NCI-H187 treated with DMSO at 0.1 percent for 48 hours (cell line): ENCODE results near the gene ARID3C.
"Not testable (repeated sequence)": the region's sequence is repeated elsewhere in the genome, so short reads cannot be mapped to it uniquely, and the experiment has no call there.

Source experiments
- DNase-seq: peaks from one replicate; lab custom pipeline; 2025; lab: John Stamatoyannopoulos, UW

Gene ARID3C

DNA sequence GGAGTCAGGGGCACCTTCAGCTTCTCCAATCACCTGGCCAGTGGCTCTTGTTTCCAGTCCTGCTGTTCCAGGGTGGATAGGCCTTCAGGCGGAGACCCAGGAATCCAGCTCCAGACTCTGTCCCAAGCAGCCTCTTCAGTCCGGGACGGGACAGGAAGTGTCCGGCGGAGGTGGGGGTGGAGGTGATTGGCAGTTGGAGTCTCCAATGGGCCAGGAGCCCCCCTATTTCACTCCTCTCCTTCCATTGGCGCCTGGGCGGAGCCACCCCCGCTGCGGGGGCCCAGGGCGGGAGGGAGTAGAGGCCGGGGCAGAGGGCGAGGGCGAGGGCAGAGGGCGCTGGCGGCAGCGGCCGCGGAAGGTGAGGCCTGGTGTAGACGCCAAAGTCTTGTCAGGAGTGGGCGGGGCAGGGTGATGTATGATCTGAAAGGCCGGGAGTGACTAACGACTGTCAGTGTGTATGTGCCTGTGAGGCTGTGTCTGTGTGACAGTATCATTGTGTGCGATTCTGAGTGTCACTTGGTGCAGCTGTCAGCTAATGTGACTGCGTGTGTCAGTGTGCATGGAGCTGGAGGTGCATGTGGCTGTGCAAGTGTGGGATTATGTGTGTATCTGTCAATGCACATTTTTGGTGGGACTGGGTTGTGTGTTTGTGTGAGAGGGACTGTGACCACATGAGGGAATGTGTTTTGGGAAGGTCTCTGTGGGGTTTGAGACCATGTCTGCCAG, 23.2 kb upstream of the ARID3C start, which contains the start of gene IL11RA:
Gene IL11RA (plus strand): TSS at position 310 of the 726 bp plus-strand sequence. CDS start 3,033 bp downstream, outside the sequence.
- DNase-seq, result no peak

DNA sequence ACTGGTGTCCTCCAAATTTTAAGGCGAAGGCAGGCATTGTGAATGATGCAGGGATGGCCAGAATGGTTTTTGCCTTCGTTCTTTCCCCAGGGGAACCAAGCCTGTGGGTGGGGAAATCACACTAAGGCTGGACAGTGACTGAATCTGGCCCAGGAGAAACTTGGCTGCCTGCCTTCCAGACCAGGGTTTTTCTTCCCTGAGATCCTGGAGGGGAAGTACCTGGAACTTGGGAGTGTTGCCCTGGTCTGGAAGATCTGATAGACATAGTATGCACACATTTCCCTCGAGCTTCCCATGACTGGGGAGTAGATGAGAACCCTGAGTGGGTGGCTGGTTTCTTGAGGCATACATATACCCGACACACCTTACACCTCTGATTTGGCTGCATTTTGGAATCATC, 22.5 kb upstream of the ARID3C start:
- no peak for DNase-seq

DNA sequence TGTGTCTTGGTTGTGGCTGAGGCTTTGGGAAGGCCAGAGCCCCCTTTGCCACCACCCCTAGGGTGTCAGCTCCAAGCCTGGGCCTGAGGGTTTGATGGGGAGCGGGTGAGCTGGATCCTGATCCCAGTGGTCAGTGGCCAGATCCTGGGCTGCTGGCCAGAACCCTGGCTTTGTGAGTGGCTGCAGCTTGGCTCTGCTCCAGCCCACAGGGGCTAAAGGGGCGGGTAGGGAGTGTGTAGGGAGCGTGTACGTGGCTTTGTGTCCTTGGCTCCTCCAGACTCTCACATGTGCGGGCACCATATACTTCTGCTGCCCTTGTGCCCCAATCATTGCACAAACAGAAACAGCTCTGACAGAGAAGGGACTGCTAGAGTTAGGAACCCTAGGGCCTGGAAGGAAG, 21.9 kb upstream of the ARID3C start:
- DNase-seq, result no peak

DNA sequence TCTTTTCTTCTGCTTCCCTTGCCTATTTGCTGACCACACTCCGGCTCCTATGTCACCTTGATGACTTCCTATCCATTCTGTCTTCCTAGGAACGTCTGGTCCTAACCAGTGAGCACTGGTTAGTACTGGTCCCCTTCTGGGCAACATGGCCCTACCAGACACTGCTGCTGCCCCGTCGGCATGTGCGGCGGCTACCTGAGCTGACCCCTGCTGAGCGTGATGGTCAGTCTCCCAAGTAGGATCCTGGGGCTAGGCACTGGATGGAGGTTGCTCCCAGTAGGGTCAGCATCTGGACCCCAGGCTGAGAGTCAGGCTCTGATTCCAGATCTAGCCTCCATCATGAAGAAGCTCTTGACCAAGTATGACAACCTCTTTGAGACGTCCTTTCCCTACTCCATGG, 19.8 kb upstream of the ARID3C start:
- DNase-seq, result no peak

DNA sequence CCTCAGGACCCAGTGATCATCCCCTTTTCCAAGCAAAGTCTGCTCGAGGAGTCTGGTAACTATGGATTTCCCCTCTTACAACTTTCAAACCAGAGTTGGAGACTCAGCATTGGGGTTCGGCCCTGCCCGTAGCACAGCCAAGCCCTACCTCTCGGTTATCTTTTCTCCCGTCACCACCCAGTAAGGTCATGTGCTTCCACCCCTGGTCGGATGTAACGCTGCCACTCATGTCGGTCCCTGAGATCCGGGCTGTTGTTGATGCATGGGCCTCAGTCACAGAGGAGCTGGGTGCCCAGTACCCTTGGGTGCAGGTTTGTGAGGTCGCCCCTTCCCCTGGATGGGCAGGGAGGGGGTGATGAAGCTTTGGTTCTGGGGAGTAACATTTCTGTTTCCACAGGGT, 18.8 kb upstream of the ARID3C start:
- DNase-seq, result no peak

DNA sequence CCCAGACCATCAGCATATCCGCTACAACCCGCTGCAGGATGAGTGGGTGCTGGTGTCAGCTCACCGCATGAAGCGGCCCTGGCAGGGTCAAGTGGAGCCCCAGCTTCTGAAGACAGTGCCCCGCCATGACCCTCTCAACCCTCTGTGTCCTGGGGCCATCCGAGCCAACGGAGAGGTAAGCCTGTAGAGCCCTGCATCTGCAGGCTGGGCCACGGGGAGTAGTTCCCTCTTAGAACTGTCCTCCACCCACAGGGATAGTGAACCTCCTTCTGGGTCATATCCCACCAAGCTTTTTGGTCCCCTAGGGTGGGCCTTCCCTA, 18.2 kb upstream of the ARID3C start:
- no peak for DNase-seq

DNA sequence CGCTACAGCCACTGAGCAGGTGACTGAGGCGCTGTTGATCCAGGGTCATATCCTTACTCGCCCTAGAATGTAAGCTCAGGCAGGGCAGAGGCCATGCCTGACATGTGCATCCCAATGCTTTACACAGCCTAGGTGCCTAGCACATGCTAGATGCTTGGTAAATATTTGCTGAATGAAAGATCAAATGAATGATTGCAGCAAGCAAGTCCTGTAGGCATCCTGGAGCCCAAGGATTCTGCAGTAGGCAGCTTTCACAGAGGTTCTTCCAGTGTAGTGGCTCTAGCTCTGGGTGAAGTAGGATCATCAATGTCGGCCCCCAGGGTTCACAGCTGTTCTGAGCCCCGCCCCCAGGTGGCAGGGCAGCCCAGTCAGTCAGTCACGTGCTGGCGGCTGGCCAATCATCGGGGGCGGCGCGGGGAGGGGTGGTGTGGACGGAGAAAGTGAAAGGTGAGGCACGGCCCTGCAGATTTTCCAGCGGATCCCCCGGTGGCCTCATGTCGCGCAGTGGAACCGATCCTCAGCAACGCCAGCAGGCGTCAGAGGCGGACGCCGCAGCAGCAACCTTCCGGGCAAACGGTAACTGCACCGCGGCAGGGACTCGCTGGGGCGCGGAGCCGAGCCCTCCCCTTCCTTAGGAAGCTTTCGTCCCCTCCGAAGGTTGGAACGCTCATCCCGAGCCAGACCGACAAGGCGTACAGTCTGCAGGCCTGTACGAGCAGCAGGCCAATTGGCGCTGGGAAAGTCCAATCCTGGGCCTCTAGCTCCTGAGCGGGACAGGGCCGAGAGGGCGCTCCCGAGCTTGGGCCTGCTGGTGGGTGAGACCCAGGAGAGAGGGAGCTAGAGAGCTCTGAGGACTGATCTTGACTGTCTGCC, 17.6 kb upstream of the ARID3C start, which contains the start of gene GALT:
Gene GALT (plus strand): TSS at position 465 of the 873 bp plus-strand sequence. CDS start 30 bp downstream, at position 495.
- peak; percentile 44 for DNase-seq

DNA sequence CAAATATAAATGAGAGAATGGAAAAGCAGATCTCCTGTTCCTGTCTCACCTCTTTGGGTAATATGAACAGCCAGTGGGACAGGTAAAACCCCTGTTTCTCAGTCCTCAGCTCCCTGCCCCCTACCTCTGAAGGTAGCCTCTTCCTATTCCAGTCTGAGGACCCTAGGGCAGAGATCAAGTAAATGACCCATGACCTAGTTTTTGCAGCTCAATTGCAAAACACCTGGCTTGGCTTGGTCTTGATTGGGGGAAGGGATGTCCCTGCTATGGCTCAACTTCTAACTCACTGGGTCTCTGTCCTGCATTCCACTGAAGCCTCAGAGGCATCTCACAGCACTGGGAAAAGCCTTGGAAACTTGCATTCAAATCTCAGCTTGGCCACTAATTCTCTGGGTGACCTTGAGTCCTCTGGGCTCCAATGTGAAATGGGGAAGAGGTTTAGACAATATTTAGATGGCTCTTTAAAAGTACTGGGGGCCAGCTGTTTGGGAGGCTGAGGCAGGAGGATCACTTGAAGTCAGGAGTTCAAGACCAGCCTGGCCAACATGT, 16.0 kb upstream of the ARID3C start:
- no peak for DNase-seq

DNA sequence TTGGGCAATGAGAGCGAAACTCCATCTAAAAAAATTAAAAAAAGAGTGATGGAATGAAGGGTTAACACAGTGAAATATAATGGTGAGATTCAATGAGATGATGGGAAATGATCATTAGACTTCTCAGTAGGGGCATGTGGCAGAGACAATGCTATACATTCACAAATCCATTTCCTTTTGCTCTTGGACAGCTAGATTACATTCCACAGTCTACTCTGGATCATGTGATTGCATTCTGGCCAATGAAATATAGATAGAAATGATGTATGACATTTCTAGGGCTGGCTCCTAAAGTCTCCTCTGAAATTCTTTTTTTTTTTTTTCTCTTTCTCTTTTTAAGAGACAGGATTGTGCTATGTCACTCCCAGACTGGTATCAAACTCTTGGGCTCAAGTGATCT, 13.8 kb upstream of the ARID3C start:
- DNase-seq, result no peak

DNA sequence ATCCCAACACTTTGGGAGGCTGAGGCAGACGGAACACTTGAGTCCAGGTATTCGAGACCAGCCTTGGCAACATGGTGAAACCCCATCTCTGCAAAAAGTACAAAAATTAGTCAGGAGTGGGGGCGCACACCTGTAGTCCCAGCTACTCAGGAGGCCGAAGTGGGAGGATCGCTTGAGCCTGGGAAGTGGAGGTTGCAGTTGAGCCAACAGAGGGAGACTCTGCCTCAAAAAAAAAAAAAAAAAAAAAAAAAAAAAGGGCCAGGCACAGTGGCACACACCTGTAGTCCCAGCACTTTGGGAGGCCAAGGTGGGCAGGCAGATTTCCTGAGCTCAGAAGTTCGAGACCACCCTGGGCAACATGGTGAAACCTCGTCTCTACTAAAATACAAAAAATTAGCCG, 10.5 kb upstream of the ARID3C start:
- DNase-seq, result not testable (repeated sequence)

DNA sequence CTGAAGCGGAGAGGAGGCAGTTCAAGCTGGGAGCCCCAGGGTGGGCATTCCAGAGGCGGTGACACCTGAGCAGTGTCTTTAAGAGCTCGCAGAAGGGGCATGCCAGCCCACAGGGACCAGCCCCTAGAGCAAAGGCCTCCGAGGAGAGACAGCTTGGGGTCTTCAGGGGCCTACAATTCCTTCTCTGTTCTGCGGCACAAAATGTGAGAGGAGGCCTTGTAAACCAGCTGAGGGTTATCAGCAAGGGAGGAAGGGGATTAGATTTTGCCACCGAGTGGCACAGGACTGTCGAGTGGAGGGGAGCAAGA, 9.2 kb upstream of the ARID3C start:
- DNase-seq, result no peak

DNA sequence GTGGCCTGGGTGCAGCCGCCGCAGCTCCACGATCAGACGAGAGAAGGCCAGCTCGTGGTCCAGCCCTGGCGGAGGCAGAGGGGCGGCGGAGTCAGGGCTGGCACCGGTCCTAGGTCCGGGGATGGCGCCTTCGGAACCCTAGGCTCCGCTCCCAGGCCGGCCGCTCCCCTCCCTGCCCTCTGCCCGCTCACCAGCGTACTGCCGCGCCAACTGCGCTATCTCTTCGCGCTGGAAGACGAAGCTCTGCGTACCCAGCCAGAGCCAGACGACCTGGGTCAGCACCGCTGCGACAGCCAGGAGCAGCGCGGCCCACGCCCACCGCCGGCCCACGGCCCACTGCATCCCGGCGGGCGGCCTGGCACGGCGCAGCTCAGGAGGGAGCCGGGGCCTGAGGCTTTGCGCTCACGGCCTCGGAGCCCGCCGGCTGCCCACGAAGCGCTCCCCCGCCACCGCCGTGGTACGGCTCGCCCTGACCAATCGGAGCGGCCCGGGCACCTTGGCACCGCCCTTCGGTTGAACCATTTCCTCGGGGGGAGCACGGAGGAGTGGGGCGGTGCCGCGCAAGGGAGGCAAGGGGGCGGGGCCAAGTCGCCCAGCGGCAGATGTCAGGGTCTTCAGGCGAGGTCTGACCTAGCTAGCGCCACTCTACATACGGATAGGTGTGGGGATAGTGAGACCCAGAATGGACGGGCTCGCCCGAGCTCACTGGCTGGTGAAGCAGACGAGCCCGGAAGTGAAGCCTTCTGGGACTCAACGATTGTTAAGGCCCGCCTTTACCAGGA, 8.7 kb upstream of the ARID3C start, which contains the start of gene SIGMAR1:
Gene SIGMAR1 (minus strand): TSS at position 432 of the 782 bp plus-strand sequence. CDS start 90 bp downstream, at position 342.
- peak; percentile 3 for DNase-seq

DNA sequence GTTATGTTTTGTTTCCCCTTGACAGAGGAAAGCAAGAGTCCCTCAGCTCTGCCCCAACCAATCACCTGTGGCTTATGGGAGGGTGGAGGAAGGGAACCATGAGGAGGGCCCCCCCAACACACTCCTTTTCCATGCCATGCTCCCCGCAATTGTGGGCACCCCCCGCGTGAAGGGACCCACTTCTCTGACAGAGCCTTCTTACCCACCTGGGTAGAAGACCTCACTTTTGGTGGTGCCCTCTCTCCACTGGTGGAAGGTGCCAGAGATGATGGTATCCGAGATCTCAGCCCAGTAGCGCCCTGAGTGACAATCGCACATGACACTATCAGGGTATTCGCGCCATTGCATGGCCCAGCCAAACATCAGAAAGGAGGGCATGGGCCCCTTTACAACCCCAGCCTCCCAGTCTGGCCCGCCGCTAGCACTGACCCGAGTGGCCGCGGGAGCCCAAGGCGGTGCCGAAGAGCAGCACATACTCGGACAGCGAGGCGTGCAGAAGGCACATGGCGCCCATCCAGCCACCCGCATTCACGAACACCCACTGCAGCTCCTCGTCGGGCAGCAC, 8.0 kb upstream of the ARID3C start:
- no peak for DNase-seq

DNA sequence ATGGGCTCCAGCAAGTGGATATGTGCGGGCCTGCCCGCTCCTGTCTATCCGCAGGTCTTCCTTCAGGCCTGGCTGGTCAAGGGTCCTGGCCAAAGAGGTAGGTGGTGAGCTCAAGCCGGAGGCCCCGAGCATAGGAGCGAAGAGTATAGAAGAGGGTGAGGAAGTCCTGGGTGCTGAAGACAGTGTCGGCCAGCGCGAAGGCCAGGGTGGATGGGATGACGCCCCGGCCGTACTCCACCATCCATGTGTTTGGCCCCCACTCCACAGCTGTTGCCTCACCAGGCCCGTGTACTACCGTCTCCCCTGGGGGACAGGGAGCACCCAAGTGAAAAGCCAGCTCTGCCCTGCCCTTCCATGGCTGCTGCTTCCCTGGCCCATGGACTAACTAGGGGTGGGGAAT, 6.7 kb upstream of the ARID3C start:
- no peak for DNase-seq

DNA sequence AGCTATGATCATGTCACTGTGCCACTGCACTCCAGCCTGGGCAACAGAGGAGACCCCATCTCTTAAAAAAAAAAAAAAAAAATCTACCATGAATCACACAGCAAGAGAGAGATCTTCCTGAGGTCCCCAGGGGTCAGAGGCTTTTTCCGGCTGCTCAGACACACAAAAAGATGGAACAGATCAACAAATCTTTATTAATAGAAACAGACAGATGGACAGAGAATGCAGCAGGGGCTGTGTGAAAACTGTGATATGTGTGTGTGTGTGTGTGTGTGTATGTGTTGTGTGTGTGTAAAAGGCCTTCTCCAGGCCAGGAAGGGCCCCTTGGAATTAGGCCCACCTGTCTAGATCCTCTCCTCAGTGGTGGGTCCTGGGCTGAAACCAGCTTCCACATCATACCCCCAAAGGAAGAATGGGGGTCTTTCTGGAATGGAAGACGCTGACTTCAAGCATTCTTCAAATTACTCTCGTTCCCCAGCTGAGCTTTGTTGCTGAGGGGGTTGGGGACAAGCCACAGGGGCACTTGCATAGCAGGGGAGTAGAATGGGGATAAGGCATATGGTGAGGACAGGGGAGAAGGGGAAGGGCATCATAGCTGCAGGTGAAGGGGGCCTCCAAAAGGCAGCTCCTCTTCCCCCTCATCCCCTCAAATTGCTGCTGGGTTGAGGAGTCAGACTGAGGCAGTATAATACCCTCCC, 5.8 kb upstream of the ARID3C start:
- DNase-seq, result no peak

DNA sequence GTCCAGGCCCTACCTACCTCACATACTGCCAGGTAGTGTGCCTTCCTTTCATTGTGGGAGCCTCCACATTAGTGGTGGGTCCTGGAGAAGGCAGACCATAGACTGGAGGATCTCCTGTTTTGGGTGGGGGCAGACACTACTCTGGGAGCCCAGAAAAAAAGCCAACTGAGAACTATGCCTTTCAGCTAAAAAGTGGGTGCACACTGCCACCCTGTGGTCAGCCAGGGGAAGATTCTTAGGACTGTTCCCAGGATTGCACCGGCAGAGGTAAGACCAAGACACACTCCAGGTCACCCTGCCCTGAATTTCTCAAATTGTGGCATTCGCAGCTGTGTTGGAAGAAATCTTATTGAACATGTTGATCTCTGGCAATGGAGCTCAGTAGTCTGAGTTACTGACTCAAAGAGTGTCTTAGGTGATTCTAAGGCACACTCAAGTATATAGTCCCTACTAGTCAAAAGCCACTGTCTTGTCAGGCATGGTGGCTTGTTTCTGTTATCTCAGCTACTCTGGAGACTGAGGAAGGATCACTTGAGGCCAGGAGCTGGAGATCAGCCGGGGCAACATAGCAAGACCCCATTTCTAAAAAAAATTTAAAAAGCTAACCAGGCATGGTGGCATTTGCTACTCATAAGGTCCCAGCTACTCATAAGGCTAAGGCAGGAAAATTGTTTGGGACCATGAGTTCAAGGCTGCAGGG, 5.1 kb upstream of the ARID3C start:
- DNase-seq, result peak; percentile 8

DNA sequence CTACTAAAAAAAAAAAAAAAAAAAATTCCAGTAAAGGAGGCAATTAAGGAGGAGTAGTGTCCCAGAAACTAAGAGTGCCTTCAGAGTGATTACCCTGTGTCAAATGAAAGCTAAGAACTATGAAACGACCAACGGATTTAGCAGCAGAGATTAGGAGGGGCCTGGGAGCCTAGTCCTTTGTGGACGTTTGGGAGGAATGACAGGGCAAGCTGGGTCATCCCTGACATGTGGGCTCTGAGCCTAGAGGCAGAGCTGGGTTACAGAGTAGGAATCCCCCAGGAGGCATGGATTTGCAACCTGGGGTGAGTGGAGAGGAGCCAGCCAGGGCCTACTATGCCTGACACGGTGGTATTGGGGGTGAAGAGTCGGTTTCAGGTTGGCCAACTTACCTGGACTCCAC, 4.3 kb upstream of the ARID3C start:
- DNase-seq, result no peak

DNA sequence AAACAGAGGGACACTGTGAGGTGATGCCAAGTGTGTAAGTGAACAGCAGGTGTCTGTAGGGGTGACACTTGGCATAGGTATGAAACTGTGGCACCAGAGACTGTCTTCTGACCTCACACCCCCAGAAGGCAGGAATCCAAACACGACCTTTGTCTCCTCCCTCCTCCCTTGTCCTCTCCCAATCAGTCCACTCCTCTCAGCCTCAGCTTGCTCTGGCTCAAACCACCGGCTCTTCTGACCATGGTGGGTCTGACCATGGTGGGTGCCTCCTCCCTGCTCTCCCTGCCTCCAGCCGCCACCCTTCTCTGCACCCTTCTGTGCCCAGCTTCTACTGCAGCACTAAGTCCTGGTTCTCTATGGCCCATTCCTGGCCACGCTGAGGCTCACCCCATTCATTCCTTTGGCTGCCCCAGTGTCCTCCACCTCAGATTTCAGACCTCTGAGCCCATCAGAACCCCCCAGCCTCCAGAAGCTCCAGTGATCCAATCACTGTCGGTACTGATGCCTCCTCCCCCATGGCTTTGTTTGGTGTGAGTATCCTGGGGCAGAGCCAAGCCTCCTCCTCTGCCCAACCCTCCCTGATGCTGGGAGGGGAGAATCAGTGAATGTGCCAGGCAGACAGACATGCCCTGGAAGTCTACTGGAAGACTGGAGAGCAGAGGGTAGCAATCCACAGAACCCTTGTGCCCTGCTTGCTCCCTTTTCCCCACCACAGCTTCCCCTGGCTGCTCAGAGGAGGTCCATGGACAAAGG, 1.7 kb upstream of the ARID3C start:
- DNase-seq, result no peak

DNA sequence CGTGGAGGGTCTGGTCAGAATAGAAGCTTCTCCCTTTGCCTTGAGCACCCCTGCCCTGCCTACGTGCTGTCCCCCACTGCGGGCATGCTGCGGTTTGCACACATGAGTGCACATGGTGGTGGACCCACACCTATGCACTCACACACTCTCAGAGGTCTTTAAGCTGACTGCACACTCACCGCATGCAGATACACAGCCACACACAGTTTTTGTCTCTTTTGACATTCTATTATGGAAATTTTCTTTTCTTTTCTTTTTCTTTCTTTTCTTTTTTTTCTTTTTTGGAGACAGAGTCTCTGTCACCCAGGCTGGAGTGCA, 584 bp upstream of the ARID3C start:
- DNase-seq, result no peak
